Vagina (tissue), 2 donors: ENCODE results near the gene ADPRHL1. TPM values are rescaled to one million over a fixed set of nuclear protein-coding genes. Genes with fewer than 3 reads are reported as not detected.
A peak's percentile ranks its signal among the peaks of the same experiment; 100 is the strongest.
"Not testable (repeated sequence)": the region's sequence is repeated elsewhere in the genome, so short reads cannot be mapped to it uniquely, and the experiment has no call there.

Source experiments
- DNase-seq, 2 donors: peaks; one replicate each; pipeline ENCODE4 v3.0.0-alpha.2; 2017; ENCODE audit errors: extremely low spot score in 2 of 2
- H3K27ac ChIP-seq: fragments of 200-600 bp; sonication (generic); one replicate; pipeline ENCODE4 v1.5.1; 2019
- H3K27me3 ChIP-seq: fragments of 200-600 bp; sonication (generic); one replicate; pipeline ENCODE4 v1.5.1; 2019
- H3K36me3 ChIP-seq, 2 donors: fragments of 200-600 bp; sonication (generic); one replicate each; pipeline ENCODE4 v1.5.1; 2017 to 2019
- H3K4me1 ChIP-seq: fragments of 200-600 bp; sonication (generic); one replicate; pipeline ENCODE4 v1.5.1; 2019
- H3K4me3 ChIP-seq, 2 donors: fragments of 200-600 bp; sonication (generic); 1 replicate in 1 of 2; 2 replicates in 1 of 2; pipeline ENCODE4 v1.5.1; 2016 to 2019
- H3K9me3 ChIP-seq: fragments of 200-600 bp; sonication (generic); one replicate; pipeline ENCODE4 v1.5.1; 2019
- CTCF ChIP-seq, 3 experiments: fragments of 450-650 bp in 2 of 3; fragments of 200-600 bp in 1 of 3; sonication (generic) in 1 of 3; IDR thresholded peaks; one replicate each; pipeline ENCODE4 v1.5.1; 2017 to 2019; ENCODE audit warnings: antibody characterized with exemption in 3 of 3, mild to moderate bottlenecking in 2 of 3, moderate library complexity in 2 of 3
- POLR2A ChIP-seq, 2 donors: fragments of 450-650 bp; IDR thresholded peaks; one replicate each; pipeline ENCODE4 v1.6.1; 2017; ENCODE audit warnings: antibody characterized with exemption in 2 of 2, mild to moderate bottlenecking in 2 of 2, moderate library complexity in 2 of 2
- POLR2AphosphoS5 ChIP-seq, 2 donors: sonication (generic); formaldehyde crosslinking; IDR thresholded peaks; one replicate each; pipeline ENCODE4 v1.9.0; 2017; ENCODE audit warnings: antibody characterized with exemption in 2 of 2, mild to moderate bottlenecking in 2 of 2, low read depth in 1 of 2; ENCODE audit not compliant: insufficient read depth in 1 of 2
- intact Hi-C: fragments of 100-400 bp; cut with DNase I; formaldehyde crosslinking; loops from one replicate; pipeline ENCODE4 v1.15.1; 2023
- total RNA-seq: library from RNA; depleted of rRNA; stranded (reverse); fragments of >200 nt; gene quantifications from one replicate; pipeline ENCODE4 v1.2.3, GENCODE V29; 2016

ADPRHL1 gene
- total RNA-seq, 1 donor from 2014 or later: 1.7 TPM

GRCh38 chr13:113452466-113452865, 822 bp downstream of the ADPRHL1 start:
- Histone ChIP-seq H3K36me3 (peaks cover 0 to 16% of the 10 kb centered on the region in 2 donors), H3K27me3 (no peaks in the 10 kb centered on the region), H3K9me3 (no peaks in the 10 kb centered on the region), H3K4me3 (no peak overlapping the region), H3K27ac (no peak overlapping the region), H3K4me1 (no peaks in the 10 kb centered on the region)
- DNase-seq: no peak
- intact Hi-C loops: no loop called here
- no peak for TF ChIP-seq POLR2AphosphoS5 (IDR thresholded peaks at IDR 0.05; ENCODE audit: insufficient read depth in 1 of 2, low read depth in 1 of 2)
- no peak for TF ChIP-seq CTCF (IDR thresholded peaks at IDR 0.05)
- no peak for TF ChIP-seq POLR2A (IDR thresholded peaks at IDR 0.05)

GRCh38 chr13:113451951-113452421, 1.3 kb downstream of the ADPRHL1 start:
- Histone ChIP-seq H3K27ac (no peak overlapping the region), H3K4me3 (no peak overlapping the region), H3K9me3 (no peaks in the 10 kb centered on the region), H3K4me1 (no peaks in the 10 kb centered on the region), H3K36me3 (peaks cover 0 to 15% of the 10 kb centered on the region in 2 donors), H3K27me3 (no peaks in the 10 kb centered on the region)
- DNase-seq: no peak
- intact Hi-C loops: no loop called here
- no peak for TF ChIP-seq CTCF (IDR thresholded peaks at IDR 0.05)
- no peak for TF ChIP-seq POLR2AphosphoS5 (IDR thresholded peaks at IDR 0.05; ENCODE audit: insufficient read depth in 1 of 2, low read depth in 1 of 2)
- no peak for TF ChIP-seq POLR2A (IDR thresholded peaks at IDR 0.05)

DNA sequence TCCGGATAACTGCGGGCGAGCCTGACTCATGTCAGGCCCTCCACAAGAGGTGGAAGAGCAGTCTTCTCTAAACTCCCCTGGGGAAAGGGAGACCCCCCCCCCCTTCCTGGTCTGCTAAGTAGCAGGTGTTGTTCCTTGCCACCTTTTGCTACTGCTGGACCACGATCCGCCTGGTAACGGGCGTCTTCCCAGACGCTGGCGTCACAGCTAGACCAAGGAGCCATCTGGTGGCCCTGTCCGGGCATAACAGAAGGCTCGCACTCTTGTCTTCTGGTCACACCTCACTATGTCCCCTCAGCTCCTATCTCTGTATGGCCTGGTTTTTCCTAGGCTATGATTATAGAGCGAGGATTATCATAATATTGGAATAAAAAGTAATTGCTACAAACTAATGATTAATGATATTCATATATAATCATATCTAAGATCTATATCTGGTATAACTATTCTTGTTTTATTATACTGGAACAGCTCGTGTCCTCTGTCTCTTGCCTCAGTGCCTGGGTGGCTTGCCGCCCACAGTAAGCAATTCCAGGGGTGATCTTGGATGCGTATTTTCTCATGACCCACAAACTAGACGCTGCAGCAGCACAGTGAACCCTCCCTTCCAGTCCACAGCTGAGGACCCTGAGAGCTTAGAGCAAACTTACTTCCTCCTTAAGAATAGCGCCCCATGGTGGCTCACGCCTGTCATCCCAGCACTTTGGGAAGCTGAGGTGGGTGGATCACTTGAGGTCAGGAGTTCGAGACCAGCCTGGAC, 2.2 kb downstream of the ADPRHL1 start:
- H3K4me3 ChIP-seq, H3K27me3 ChIP-seq, H3K4me1 ChIP-seq, H3K36me3 ChIP-seq, DNase-seq, intact Hi-C loops, H3K9me3 ChIP-seq, H3K27ac ChIP-seq: not testable (repeated sequence)

DNA sequence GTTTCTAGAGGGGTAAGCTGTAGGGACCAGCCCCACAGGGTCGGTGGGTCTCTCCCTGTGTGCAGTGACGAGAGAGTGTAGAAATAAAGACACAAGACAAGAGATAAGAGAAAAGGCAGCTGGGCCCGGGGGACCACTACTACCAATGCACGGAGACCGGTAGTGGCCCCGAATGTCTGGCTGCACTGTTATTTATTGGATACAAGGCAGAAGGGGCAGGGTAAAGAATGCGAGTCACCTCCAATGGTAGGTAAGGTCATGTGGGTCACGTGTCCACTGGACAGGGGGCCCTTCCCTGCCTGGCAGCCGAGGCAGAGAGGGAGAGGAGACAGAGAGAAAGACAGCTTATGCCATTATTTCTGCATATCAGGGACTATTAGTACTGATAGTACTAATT, 2.9 kb downstream of the ADPRHL1 start:
- H3K27me3 ChIP-seq, H3K9me3 ChIP-seq, intact Hi-C loops, H3K4me3 ChIP-seq, H3K4me1 ChIP-seq, H3K36me3 ChIP-seq, DNase-seq, H3K27ac ChIP-seq: not testable (repeated sequence)

DNA sequence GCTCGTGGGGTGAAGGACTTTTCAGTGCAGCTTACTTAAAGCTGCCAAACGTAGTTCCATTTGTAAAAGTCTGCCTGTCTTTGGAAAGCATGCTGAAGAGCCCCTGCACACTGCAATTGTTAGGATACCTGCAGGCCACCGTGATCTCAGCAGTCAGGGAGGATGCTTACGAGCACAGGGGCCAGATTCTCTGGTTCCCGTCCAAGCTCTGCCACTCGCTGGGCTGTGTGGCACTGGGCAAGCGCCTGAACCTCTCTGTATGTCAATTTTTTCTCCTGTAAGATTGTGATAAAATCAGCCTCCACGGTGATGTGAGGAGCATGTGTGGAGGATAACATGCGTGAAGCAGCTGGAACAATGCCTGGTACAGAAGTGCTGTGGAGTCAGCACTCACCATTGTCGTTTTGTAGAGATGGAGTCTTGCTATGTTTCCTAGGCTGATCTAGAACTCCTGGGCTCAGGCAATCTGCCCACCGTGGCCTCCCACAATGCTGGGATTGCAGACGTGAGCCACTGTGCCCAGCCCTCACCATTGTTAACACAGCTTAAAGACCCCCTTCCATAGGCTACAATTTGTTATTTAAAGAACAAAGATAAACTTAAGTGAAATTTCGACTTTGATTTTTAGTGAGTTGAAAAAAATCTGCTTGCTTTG, 3.5 kb downstream of the ADPRHL1 start:
- no peak for DNase-seq
- Histone ChIP-seq H3K4me3 (peak overlapping the region; percentile 34 to 36), H3K4me1 (no peaks in the 10 kb centered on the region), H3K27me3 (no peaks in the 10 kb centered on the region), H3K9me3 (no peaks in the 10 kb centered on the region), H3K27ac (peak overlapping the region; percentile 7), H3K36me3 (no peaks in the 10 kb centered on the region)
- intact Hi-C loops: no loop called here
- no peak for TF ChIP-seq CTCF (IDR thresholded peaks at IDR 0.05)
- TF ChIP-seq POLR2AphosphoS5 (IDR thresholded peaks at IDR 0.05; ENCODE audit: insufficient read depth in 1 of 2, low read depth in 1 of 2): no peak
- TF ChIP-seq POLR2A (IDR thresholded peaks at IDR 0.05): no peak
